ENCODE measurements around the gene RAD54L2.
"Not testable (repeated sequence)": the region's sequence is repeated elsewhere in the genome, so short reads cannot be mapped to it uniquely, and the experiment has no call there.

The RAD54L2 gene

GRCh38 chr3:51539291-51539941 is 897 bp downstream of the RAD54L2 start:
- DNase-seq, result no peak

- DNase-seq, result not testable (repeated sequence)
These were observed 4.1 kb downstream of the RAD54L2 start for GRCh38 chr3:51542596-51542995.

GRCh38 chr3:51544011-51544775 is 5.7 kb downstream of the RAD54L2 start:
- no peak for DNase-seq

GRCh38 chr3:51547274-51547673 is 8.8 kb downstream of the RAD54L2 start:
- no peak for DNase-seq

- no peak for DNase-seq
These were observed 10.8 kb downstream of the RAD54L2 start for GRCh38 chr3:51549311-51549710.

GRCh38 chr3:51550080-51550819 is 11.7 kb downstream of the RAD54L2 start:
- no peak for DNase-seq

- DNase-seq, result no peak
These were observed 19.5 kb downstream of the RAD54L2 start for GRCh38 chr3:51557993-51558392.

- no peak for DNase-seq
These were observed 20.9 kb downstream of the RAD54L2 start for GRCh38 chr3:51559411-51559888.

- no peak for DNase-seq
These were observed 21.4 kb downstream of the RAD54L2 start for GRCh38 chr3:51559961-51560360.

- DNase-seq, result not testable (repeated sequence)
These were observed 23.9 kb downstream of the RAD54L2 start for GRCh38 chr3:51562403-51562802.

GRCh38 chr3:51568036-51568435 is 29.5 kb downstream of the RAD54L2 start:
- no peak for DNase-seq

- DNase-seq, result no peak
These were observed 30.5 kb downstream of the RAD54L2 start for GRCh38 chr3:51568996-51569395.

- no peak for DNase-seq
These were observed 39.7 kb downstream of the RAD54L2 start for GRCh38 chr3:51578238-51578637.

GRCh38 chr3:51580418-51580817 is 41.9 kb downstream of the RAD54L2 start:
- no peak for DNase-seq

- DNase-seq, result peak; percentile 2
These were observed 43.0 kb downstream of the RAD54L2 start for GRCh38 chr3:51581524-51581923.

GRCh38 chr3:51585197-51585596 is 46.7 kb downstream of the RAD54L2 start:
- no peak for DNase-seq

- DNase-seq, result no peak
These were observed 47.4 kb downstream of the RAD54L2 start for GRCh38 chr3:51585871-51586270.

All from NCI-H748 treated with DMSO at 0.1 percent for 48 hours (cell line).